HepG2 (cell line): ENCODE results near the gene MACROD2. TPM values are rescaled to one million over a fixed set of nuclear protein-coding genes. Genes with fewer than 3 reads are reported as not detected.

Source experiments
- ARID3A ChIP-seq: IDR thresholded peaks from 2 replicates; pipeline ENCODE4 v1.6.1; 2012; ENCODE audit warnings: low read depth, low read length, improper control_type of control experiment
- BCL3 ChIP-seq: sonication (generic); formaldehyde crosslinking; IDR thresholded peaks from 2 replicates; pipeline ENCODE4 v1.5.1; 2020; ENCODE audit warnings: mild to moderate bottlenecking, missing genetic modification reagents, moderate library complexity
- CBX5 ChIP-seq: sonication (generic); formaldehyde crosslinking; IDR thresholded peaks from 2 replicates; pipeline ENCODE4 v1.4.0; 2020; ENCODE audit warnings: missing genetic modification reagents, borderline replicate concordance
- GABPB1 ChIP-seq: IDR thresholded peaks from 2 replicates; pipeline ENCODE4 v1.6.1; 2016; ENCODE audit warnings: mild to moderate bottlenecking, missing genetic modification reagents, moderate library complexity, missing compliant biosample characterization
- GATAD1 ChIP-seq: IDR thresholded peaks from 2 replicates; pipeline ENCODE4 v1.6.1; 2016; ENCODE audit warnings: missing genetic modification reagents, missing compliant biosample characterization
- HDAC1 ChIP-seq: sonication (generic); formaldehyde crosslinking; IDR thresholded peaks from 2 replicates; pipeline ENCODE4 v1.5.1; 2020; ENCODE audit warnings: mild to moderate bottlenecking, missing genetic modification reagents
- HMGXB4 ChIP-seq, 2 experiments: sonication (generic) in 1 of 2; formaldehyde crosslinking in 1 of 2; IDR thresholded peaks; 2 replicates each; pipeline versions ENCODE4 v1.4.0 to v1.6.1; 2018 to 2020; ENCODE audit warnings: missing genetic modification reagents in 2 of 2, borderline replicate concordance in 1 of 2, low read depth in 1 of 2, mild to moderate bottlenecking in 1 of 2, missing biosample characterization in 1 of 2
- MEF2D ChIP-seq: sonication (generic); formaldehyde crosslinking; IDR thresholded peaks from 2 replicates; pipeline ENCODE4 v1.5.1; 2020; ENCODE audit warnings: mild to moderate bottlenecking, missing genetic modification reagents
- PAX8 ChIP-seq: sonication (generic); formaldehyde crosslinking; IDR thresholded peaks from 2 replicates; pipeline ENCODE4 v1.8.0; 2022; ENCODE audit warnings: mild to moderate bottlenecking, missing genetic modification reagents, borderline replicate concordance
- PBX2 ChIP-seq: IDR thresholded peaks from 2 replicates; pipeline ENCODE4 v1.6.1; 2016; ENCODE audit warnings: control low read depth
- STAT6 ChIP-seq: sonication (generic); formaldehyde crosslinking; IDR thresholded peaks from 2 replicates; pipeline ENCODE4 v1.4.0; 2020; ENCODE audit warnings: missing genetic modification reagents, mild to moderate bottlenecking, borderline replicate concordance
- U2AF1 ChIP-seq: fragments of 200-400 bp; formaldehyde crosslinking; optimal IDR thresholded peaks from 2 replicates; pipeline ENCODE3; 2017; ENCODE audit warnings: mild to moderate bottlenecking, low read depth, low read length
- ZBTB14 ChIP-seq: sonication (generic); formaldehyde crosslinking; IDR thresholded peaks from 2 replicates; pipeline ENCODE4 v1.4.0; 2020; ENCODE audit warnings: missing genetic modification reagents
- ZNF543 ChIP-seq: sonication (generic); formaldehyde crosslinking; IDR thresholded peaks from 2 replicates; pipeline ENCODE4 v1.4.0; 2020; ENCODE audit warnings: mild to moderate bottlenecking, missing genetic modification reagents
- ZNF772 ChIP-seq: sonication (generic); formaldehyde crosslinking; IDR thresholded peaks from 2 replicates; pipeline ENCODE4 v1.5.0; 2020; ENCODE audit warnings: mild to moderate bottlenecking, missing genetic modification reagents
- ZNF780A ChIP-seq: sonication (generic); formaldehyde crosslinking; IDR thresholded peaks from 2 replicates; pipeline ENCODE4 v1.8.0; 2022; ENCODE audit warnings: mild to moderate bottlenecking, missing genetic modification reagents, moderate library complexity
- ZNF792 ChIP-seq: IDR thresholded peaks from 2 replicates; pipeline ENCODE4 v1.6.1; 2016
- ZNF83 ChIP-seq: sonication (generic); formaldehyde crosslinking; IDR thresholded peaks from 2 replicates; pipeline ENCODE4 v1.4.0; 2020; ENCODE audit warnings: missing genetic modification reagents, mild to moderate bottlenecking, borderline replicate concordance
- polyA plus RNA-seq, 8 experiments: library from polyadenylated mRNA; depleted of rRNA in 3 of 8; stranded (reverse) in 7 of 8; unstranded in 1 of 8; fragments of >200 nt; fragmentation: Illumina TruSeq in 4 of 8; extraction: Trizol in 4 of 8; gene quantifications; 2 replicates each; pipeline versions ENCODE4 v1.2.1 to v1.2.3, GENCODE V29; 2011 to 2016; ENCODE audit warnings: low read depth in 4 of 8, missing spikeins in 1 of 8, mixed read lengths in 1 of 8; ENCODE audit not compliant: insufficient read depth in 1 of 8
- total RNA-seq, 5 experiments: library from RNA; depleted of rRNA; stranded (reverse); fragments of >200 nt; fragmentation: Illumina TruSeq; extraction: Trizol; gene quantifications; 2 replicates each; pipeline ENCODE4 v1.2.3, GENCODE V29; 2016; ENCODE audit warnings: low read depth in 1 of 5

MACROD2 gene
- total and polyA plus RNA-seq, 2 of the 13 experiments (the other 11 are each of a cell fraction or from before 2014, with no cell fraction given): 0.13 to 0.51 TPM

GRCh38 chr20:15060265-15061060, 1065.1 kb downstream of the MACROD2 start (continued):
- peak; percentile 95; the same call in 1 of the 2 replicates for TF ChIP-seq ZNF792 (CRISPR knock-in tag)
- TF ChIP-seq ZNF543: peak; percentile 81; the same call in 1 of the 2 replicates
- peak; percentile 93 for TF ChIP-seq HDAC1
- peak; percentile 95 for TF ChIP-seq MEF2D (CRISPR knock-in tag)
- TF ChIP-seq ZNF83: no peak
- peak; percentile 25 to 46; a peak in 1 of 4 replicates for TF ChIP-seq HMGXB4 (CRISPR knock-in tag; IDR thresholded peaks at IDR 0.05; ENCODE audit: borderline replicate concordance in 1 of 2, low read depth in 1 of 2)
- peak; percentile 56; the same call in 1 of the 2 replicates for TF ChIP-seq GABPB1 (CRISPR knock-in tag)
- TF ChIP-seq U2AF1: no peak
- TF ChIP-seq ARID3A: peak; percentile 96
- TF ChIP-seq PAX8 (CRISPR knock-in tag): no peak
- 0 out of 2 replicates have a peak, but pooled peaks have one; percentile 20 for TF ChIP-seq PBX2 (CRISPR knock-in tag)
- TF ChIP-seq STAT6 (CRISPR knock-in tag): peak; percentile 99
- peak; percentile 92 for TF ChIP-seq ZNF772
- peak; percentile 81 for TF ChIP-seq GATAD1 (CRISPR knock-in tag)
- TF ChIP-seq ZBTB14 (CRISPR knock-in tag): no peak
- peak; percentile 76; the same call in 1 of the 2 replicates for TF ChIP-seq CBX5 (CRISPR knock-in tag)
- no peak for TF ChIP-seq BCL3
- peak; percentile 38; the same call in 1 of the 2 replicates for TF ChIP-seq ZNF780A (CRISPR knock-in tag)
